HG03571 (cell line): Measurements from ENCODE around the gene SPRR5.

ENCODE experiments used
- ATAC-seq: cut with Tn5 transposase; IDR thresholded peaks from one replicate; pipeline ENCODE4 v1.9.1; 2021; ENCODE audit not compliant: unreplicated experiment

SPRR5 gene

DNA sequence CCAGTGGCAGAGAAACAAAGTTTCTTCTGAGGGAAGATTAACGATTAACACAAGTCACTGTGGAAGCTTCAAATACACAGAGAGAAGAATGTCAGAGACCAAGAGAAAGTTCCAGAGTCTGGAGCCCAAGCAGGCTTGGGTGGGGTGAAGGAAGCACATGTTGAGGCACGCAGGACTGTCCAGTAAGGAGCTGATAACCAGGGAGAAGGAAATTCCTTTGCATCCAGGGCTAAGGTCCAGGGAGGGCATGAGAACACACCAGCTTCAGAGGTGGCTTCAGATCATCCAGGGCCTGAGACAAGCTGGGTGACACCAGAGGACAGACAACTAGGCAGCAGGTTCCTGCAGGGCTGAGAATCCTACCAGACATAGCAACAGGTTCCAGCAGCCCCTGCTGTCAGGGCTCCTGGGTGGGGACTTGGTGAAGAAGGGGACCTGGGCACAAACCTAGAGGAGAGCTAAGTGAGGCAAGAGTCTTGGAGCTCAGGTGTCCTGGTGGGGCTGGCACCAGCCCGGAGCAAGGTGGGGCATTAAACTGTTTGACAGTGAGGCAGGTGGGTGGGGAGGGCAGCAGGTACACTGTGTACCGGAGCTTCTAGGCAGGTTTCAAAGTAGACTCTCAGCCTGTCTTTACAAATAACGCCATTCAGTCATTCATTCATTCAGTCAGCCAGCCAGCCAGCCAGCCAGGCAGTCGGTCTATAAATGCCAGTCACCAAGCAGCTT lies 34.3 kb downstream of the SPRR5 start:
- ATAC-seq = no peak

DNA sequence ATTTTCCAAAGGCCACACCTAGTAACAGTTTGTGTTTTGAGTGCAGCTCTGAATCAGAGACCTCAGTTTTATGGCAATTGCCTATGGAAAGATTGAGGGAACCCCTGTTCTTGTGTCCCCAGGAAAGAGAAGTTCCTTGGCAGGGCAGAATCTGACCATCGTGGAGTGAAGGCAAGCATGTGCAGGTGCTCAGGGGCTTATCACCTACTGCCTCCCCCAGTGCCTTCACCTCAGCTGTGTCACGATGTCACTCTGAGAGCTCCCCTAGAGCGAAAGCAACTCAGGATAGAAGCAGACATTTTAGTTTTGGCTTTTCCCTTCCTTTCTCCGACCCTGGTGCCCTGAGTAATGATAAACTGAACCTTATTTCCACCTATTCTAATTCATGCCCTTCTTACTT lies 35.1 kb downstream of the SPRR5 start:
- ATAC-seq = no peak

DNA sequence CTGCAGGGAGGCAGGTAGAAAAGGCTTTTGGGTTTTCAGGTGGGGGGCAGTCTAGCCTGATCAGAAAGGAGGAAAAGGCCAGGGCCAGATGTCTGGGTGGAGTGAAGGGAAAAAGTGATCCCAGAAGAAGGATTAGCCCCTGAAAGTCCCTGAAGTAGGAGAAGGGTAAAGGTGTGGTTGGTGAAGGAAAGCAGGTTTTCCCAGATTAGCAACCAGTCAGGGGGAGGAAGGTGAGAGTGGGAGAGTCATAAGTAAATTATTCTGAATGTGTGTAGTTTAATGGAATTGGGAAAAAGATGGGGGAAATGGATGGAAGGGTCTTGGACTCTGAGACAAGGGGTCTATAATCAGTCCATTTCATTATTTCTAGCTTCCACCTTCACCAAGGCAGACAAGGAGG lies 36.2 kb downstream of the SPRR5 start:
- no peak for ATAC-seq

DNA sequence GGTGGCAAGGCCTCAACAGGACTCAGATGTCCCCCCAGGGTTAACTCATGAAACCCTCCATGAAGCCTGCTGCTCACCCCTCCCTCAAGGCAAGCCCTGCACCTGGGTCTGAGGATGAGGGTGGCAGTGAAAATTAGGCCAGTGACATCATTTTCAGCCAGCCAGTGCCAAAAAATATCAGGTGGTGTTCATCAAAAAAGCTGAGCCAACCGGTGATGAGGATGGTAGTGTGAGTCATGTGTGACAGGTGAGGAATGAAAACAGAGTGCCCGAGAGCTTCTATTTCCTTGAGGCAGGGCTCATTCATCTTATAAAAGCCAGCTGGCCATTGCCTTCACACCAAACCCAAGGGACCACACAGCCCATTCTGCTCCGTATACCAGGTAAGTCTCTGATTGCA lies 36.7 kb downstream of the SPRR5 start, which contains the start of gene SPRR1A:
Gene SPRR1A (plus strand): TSS at position 339 of the 400 bp plus-strand sequence. CDS start 1,150 bp downstream, outside the sequence.
- ATAC-seq = no peak

DNA sequence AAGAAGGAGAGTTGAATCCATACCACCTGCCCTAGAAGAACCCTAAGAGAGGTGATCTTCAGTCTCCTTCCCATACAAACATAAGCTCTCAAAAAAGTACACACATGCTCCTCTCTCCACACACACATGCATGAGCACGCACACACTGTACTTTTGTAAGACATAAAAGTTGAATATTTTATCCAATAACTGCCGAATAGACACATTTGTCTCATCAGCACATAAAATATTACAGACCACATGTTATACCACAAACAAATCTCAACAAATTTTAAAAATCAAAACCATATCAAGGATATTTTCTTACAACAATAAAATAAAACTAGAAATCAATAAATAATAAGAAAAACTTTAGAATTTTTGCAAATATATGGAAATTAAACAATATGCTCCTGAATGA lies 39.6 kb downstream of the SPRR5 start:
- ATAC-seq = no peak

DNA sequence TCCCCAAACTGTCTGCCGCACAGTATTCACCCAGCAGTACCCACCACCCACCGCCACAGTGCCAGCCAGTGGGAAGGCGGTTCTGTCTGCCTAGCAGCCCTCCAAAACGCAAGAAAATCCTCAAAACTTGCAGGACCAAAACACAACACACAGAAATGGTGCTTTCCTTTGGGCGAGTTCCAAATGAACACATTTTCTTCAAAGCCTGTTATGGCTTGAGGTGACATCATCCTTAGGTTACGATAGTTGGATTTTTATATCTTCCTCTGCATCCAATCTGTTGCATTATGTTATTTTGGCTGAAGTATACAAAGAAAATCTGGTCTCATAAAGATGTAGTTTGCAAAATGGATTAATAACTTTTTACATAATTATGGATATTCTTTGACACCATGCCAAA lies 46.2 kb downstream of the SPRR5 start:
- no peak for ATAC-seq

DNA sequence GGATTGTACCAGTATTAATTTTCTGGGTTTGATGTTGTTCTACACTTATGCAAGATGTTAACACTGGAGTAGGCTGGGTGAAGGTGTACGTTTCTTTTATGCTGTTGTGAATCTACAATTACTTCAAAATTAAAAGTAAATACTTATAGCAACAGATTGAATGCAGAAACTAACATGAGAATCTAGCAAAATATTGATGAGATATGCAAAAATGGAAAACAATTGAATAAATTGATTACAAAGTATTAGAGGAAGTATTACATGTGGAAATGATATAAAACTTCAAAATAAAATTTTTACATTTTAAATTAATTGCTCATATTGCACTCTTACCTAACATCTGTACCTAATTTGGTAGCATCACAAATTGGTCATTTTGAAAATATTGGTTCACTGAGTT lies 48.8 kb downstream of the SPRR5 start:
- no peak for ATAC-seq

DNA sequence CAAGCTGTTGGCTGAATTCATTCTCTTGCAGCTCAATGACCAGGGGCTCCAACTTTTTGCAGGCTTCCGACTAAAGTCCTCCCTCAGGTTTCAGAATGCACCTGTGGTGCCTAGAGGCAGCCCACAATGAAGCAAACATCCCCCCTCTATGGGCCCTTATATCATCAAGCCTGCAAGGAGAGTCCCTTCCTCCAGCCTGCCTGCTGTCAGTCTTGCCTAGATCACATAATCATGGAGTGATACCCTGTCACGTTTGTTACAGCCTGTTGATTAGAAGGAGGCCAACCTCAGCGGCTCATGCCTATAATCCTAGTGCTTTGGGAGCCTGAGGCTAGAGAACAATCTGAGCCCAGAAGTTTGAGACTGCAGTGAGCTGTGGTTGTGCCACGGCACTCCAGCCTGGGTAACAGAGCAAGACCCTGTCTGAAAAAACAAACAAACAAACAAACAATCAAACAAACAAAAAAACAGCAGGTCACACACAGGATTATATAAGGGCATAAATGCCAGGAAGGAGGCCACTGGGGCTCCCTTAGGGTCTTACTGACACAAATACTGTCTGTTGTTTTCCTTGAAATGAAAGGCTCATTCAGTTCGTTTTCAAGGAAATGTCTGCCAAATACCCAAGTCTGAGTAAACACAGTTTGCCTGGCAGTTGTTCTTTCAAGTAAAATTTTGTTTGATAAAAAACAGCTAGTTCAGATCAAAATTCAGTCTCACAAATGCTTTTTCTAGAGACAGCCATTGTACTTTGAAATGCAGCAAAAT lies 49.8 kb downstream of the SPRR5 start:
- ATAC-seq = no peak

DNA sequence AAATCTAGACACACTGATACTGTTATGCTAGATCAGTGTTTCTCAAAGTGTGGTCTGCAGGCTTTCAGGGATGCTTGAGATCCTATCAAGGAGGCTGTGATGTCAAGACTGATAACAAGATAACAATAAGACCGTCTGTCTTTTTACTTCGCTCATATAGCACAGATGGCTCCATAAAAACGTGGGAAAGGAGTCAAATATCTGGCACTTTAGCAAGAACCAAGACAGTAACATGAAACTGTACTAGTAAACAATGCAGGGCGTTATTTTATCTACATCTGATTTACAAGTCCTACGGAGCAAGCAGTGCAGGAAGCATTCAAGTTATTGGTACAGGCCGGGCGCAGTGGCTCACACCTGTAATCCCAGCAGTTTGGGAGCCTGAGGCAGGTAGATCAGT lies 50.9 kb downstream of the SPRR5 start:
- ATAC-seq = no peak

DNA sequence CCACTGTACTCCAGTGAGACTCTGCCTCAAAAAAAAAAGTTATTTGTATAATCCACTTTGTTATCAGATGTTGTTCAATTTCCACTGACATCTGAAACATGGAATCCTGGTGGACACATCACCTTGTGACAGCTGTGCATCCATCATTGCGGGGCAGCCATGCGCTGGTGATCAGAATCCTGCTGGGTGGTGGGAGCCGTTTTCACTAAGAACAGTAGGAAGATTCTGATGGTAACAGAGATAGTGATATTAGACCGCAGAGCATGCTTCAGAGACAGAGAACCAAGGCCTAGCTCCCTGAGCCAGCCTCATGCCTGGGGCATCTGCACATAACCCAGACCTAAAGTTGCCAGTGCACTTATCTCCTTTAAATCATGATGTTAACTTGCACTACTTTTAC lies 51.5 kb downstream of the SPRR5 start:
- ATAC-seq = no peak
